ENCODE data around the gene HPS1. TPM values are rescaled to one million over a fixed set of nuclear protein-coding genes. Genes with fewer than 3 reads are reported as not detected.

HPS1 gene
- total and polyA plus RNA-seq, 2 experiments from 2014 or later, result 41.2 to 104 TPM

DNA sequence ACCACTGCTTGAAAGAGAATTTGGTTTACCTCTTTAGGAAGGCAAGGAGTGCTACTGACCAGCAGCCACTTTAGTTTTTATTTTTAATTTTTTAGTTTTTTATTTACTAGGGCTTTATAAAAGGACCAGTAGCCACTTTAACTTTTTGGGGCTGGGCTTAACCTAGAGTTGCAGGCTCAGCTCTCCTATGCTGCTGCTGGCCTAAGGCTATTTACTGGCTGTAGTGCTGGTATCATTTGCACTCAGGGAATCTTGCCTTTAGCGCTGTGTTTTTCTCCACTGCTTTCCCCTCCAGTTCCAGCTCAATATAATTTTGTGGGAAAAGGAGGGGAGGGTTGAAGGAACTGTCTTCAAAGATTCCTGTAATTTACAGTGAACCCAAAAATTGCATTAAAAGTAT, 13.4 kb downstream of the HPS1 start:
- no peak overlapping the region for H3K4me2 ChIP-seq
- WGBS (ENCODE audit: low lambda C conversion rate, missing lambda C conversion rate), result 94% methylated on average over 1 of the region's 1 CpG
- H3K9me3 ChIP-seq (ENCODE audit: low read depth), result peaks cover 3% of the 10 kb centered on the region
- H3K27me3 ChIP-seq, result no peaks in the 10 kb centered on the region
- H3K9me2 ChIP-seq (replicated peaks; ENCODE audit: insufficient read depth), result no peaks in the 10 kb centered on the region
- no peak overlapping the region for H2AFZ ChIP-seq
- H3K4me3 ChIP-seq, result no peak overlapping the region
- TF ChIP-seq CTCF (IDR thresholded peaks at IDR 0.05; ENCODE audit: poor library complexity), result no peak
- no peak for TF ChIP-seq EZH2 (IDR thresholded peaks at IDR 0.05; ENCODE audit: borderline replicate concordance)
- no peaks in the 10 kb centered on the region for H3K4me1 ChIP-seq (ENCODE audit: insufficient read depth)
- H3K36me3 ChIP-seq (replicated peaks; ENCODE audit: insufficient read depth, low read depth), result peaks cover 11% of the 10 kb centered on the region
- DNase-seq (ENCODE audit: low spot score), result no peak
- H3K27ac ChIP-seq, result no peak overlapping the region
- no peaks in the 10 kb centered on the region for H4K20me1 ChIP-seq (ENCODE audit: insufficient read depth, poor library complexity, severe bottlenecking)
- no peaks in the 10 kb centered on the region for H3K79me2 ChIP-seq

DNA sequence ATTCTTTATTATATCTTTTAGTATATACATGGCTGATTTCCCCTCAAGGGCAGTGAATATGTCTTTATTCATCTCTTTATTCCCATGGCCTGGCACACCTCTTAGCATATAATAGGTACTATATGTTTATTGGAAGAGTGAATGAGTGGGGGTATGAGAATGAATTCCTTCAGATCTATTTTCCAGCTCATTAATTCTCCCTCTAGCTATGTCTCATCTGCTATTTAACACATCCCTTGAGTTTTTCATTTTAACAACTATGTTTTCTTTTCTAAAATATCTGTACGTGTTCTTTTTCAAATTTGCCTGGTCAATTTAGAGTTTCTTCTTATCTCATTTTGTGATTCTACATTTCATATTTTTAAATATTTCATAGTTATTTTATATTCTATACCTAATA, 14.4 kb downstream of the HPS1 start:
- 100% methylated on average over 1 of the region's 1 CpG for WGBS (ENCODE audit: low lambda C conversion rate, missing lambda C conversion rate)

DNA sequence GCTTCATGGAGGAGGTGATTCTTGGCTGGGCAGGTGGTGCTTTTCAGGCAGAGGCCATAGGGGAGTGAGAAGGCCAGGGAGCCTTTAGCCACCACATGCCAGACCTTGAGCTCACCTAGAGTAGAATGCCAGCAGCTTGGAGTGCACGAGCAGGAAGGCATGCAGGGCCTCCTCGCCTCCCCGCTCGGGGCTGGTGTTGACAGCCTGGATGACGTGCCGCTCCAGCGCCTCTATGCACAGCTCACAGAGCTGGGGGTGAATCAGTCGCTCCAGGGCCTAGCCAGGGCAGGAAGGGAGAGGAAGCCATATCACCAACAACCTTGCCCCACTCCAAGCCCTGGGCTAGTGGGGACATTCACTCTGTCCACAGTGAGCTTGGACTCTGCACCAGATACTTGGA, 15.7 kb downstream of the HPS1 start:
- Histone ChIP-seq H3K9me3 (ENCODE audit: low read depth) (peaks cover 3% of the 10 kb centered on the region), H2AFZ (no peak overlapping the region), H3K36me3 (replicated peaks; ENCODE audit: insufficient read depth, low read depth) (peaks cover 11% of the 10 kb centered on the region), H3K79me2 (no peaks in the 10 kb centered on the region), H3K9me2 (replicated peaks; ENCODE audit: insufficient read depth) (no peaks in the 10 kb centered on the region), H4K20me1 (ENCODE audit: insufficient read depth, poor library complexity, severe bottlenecking) (no peaks in the 10 kb centered on the region), H3K4me3 (no peak overlapping the region), H3K4me1 (ENCODE audit: insufficient read depth) (no peaks in the 10 kb centered on the region), H3K27ac (no peak overlapping the region), H3K27me3 (no peaks in the 10 kb centered on the region), H3K4me2 (no peak overlapping the region)
- 93% methylated on average over 8 of the region's 8 CpGs for WGBS (ENCODE audit: low lambda C conversion rate, missing lambda C conversion rate)
- DNase-seq (ENCODE audit: low spot score), result no peak
- no peak for TF ChIP-seq EZH2phosphoT487 (IDR thresholded peaks at IDR 0.05; ENCODE audit: low read depth, severe bottlenecking, unreplicated experiment)
- no peak for TF ChIP-seq EZH2 (IDR thresholded peaks at IDR 0.05; ENCODE audit: borderline replicate concordance)
- no peak for TF ChIP-seq CTCF (IDR thresholded peaks at IDR 0.05; ENCODE audit: poor library complexity)

More for the DNA sequence above, 14.4 kb downstream of the HPS1 start:
- Histone ChIP-seq H3K4me1 (ENCODE audit: insufficient read depth) (no peaks in the 10 kb centered on the region), H3K36me3 (replicated peaks; ENCODE audit: insufficient read depth, low read depth) (peaks cover 11% of the 10 kb centered on the region), H3K4me2 (no peak overlapping the region), H3K4me3 (no peak overlapping the region), H3K27me3 (no peaks in the 10 kb centered on the region), H2AFZ (no peak overlapping the region), H3K9me2 (replicated peaks; ENCODE audit: insufficient read depth) (no peaks in the 10 kb centered on the region), H3K9me3 (ENCODE audit: low read depth) (peaks cover 3% of the 10 kb centered on the region), H3K79me2 (no peaks in the 10 kb centered on the region), H3K27ac (no peak overlapping the region), H4K20me1 (ENCODE audit: insufficient read depth, poor library complexity, severe bottlenecking) (no peaks in the 10 kb centered on the region)
- TF ChIP-seq CTCF (IDR thresholded peaks at IDR 0.05; ENCODE audit: poor library complexity) (no peak), EZH2 (IDR thresholded peaks at IDR 0.05; ENCODE audit: borderline replicate concordance) (no peak), EZH2phosphoT487 (IDR thresholded peaks at IDR 0.05; ENCODE audit: low read depth, severe bottlenecking, unreplicated experiment) (no peak)
- DNase-seq (ENCODE audit: low spot score), result no peak

GRCh38 chr10:98430427-98430826, 16.3 kb downstream of the HPS1 start:
- H3K4me2 ChIP-seq, result no peak overlapping the region
- no peaks in the 10 kb centered on the region for H3K27me3 ChIP-seq
- H3K4me3 ChIP-seq, result no peak overlapping the region
- H3K9me2 ChIP-seq (replicated peaks; ENCODE audit: insufficient read depth), result no peaks in the 10 kb centered on the region
- no peaks in the 10 kb centered on the region for H3K79me2 ChIP-seq
- no peak overlapping the region for H3K27ac ChIP-seq
- no peak for TF ChIP-seq CTCF (IDR thresholded peaks at IDR 0.05; ENCODE audit: poor library complexity)
- no peak for TF ChIP-seq EZH2phosphoT487 (IDR thresholded peaks at IDR 0.05; ENCODE audit: low read depth, severe bottlenecking, unreplicated experiment)
- TF ChIP-seq EZH2 (IDR thresholded peaks at IDR 0.05; ENCODE audit: borderline replicate concordance), result no peak
- no peaks in the 10 kb centered on the region for H4K20me1 ChIP-seq (ENCODE audit: insufficient read depth, poor library complexity, severe bottlenecking)
- no peaks in the 10 kb centered on the region for H3K4me1 ChIP-seq (ENCODE audit: insufficient read depth)
- H3K36me3 ChIP-seq (replicated peaks; ENCODE audit: insufficient read depth, low read depth), result peaks cover 11% of the 10 kb centered on the region
- 97% methylated on average over 8 of the region's 8 CpGs for WGBS (ENCODE audit: low lambda C conversion rate, missing lambda C conversion rate)
- H3K9me3 ChIP-seq (ENCODE audit: low read depth), result peaks cover 3% of the 10 kb centered on the region
- DNase-seq (ENCODE audit: low spot score), result no peak
- H2AFZ ChIP-seq, result no peak overlapping the region

Measured in hepatocyte (in vitro differentiated cells).